Suprapubic skin (tissue), 4 donors: ENCODE data around the gene GJA5. TPM values are rescaled to one million over a fixed set of nuclear protein-coding genes. Genes with fewer than 3 reads are reported as not detected.

Experiments used
- DNase-seq, 2 donors: peaks; one replicate each; pipeline ENCODE4 v3.0.0-alpha.2; 2019; ENCODE audit warnings: low spot score in 2 of 2
- H3K27ac ChIP-seq: fragments of 200-600 bp; sonication (generic); one replicate; pipeline ENCODE4 v1.5.1; 2019
- H3K27me3 ChIP-seq: fragments of 200-600 bp; sonication (generic); one replicate; pipeline ENCODE4 v1.5.1; 2019
- H3K36me3 ChIP-seq: fragments of 200-600 bp; sonication (generic); one replicate; pipeline ENCODE4 v1.5.1; 2019
- H3K4me1 ChIP-seq: fragments of 200-600 bp; sonication (generic); one replicate; pipeline ENCODE4 v1.5.1; 2019
- H3K4me3 ChIP-seq: fragments of 200-600 bp; sonication (generic); one replicate; pipeline ENCODE4 v1.5.1; 2019; ENCODE audit warnings: mild to moderate bottlenecking
- H3K9me3 ChIP-seq: fragments of 200-600 bp; sonication (generic); one replicate; pipeline ENCODE4 v1.5.1; 2019
- CTCF ChIP-seq, 2 donors: fragments of 200-600 bp in 1 of 2; fragments of 450-650 bp in 1 of 2; sonication (generic) in 1 of 2; IDR thresholded peaks; one replicate each; pipeline ENCODE4 v1.5.1; 2016 to 2019; ENCODE audit warnings: antibody characterized with exemption in 2 of 2, mild to moderate bottlenecking in 1 of 2, moderate library complexity in 1 of 2
- EP300 ChIP-seq: sonication (generic); formaldehyde crosslinking; IDR thresholded peaks from one replicate; pipeline ENCODE4 v1.6.1; 2017; ENCODE audit warnings: antibody characterized with exemption
- POLR2A ChIP-seq, 2 donors: fragments of 450-650 bp; IDR thresholded peaks; one replicate each; pipeline ENCODE4 v1.6.1; 2017; ENCODE audit warnings: antibody characterized with exemption in 2 of 2, mild to moderate bottlenecking in 2 of 2, moderate library complexity in 2 of 2
- POLR2AphosphoS5 ChIP-seq, 3 donors: sonication (generic); formaldehyde crosslinking; IDR thresholded peaks; one replicate each; pipeline ENCODE4 v1.6.1; 2017; ENCODE audit warnings: antibody characterized with exemption in 3 of 3
- WGBS: methylation state at CpG from one replicate; pipeline ENCODE4 v1.1.5; 2018; 5-methylcytosine and 5-hydroxymethylcytosine counted together
- total RNA-seq, 4 donors: library from RNA; depleted of rRNA; stranded (reverse); fragments of >200 nt; gene quantifications; one replicate each; pipeline ENCODE4 v1.1.0, GENCODE V29; 2016

The GJA5 gene
- total RNA-seq, 4 donors from 2014 or later = 1.8 to 11.7 (median 3.6) TPM

- no peak for DNase-seq
- WGBS = 91% methylated on average over 2 of the region's 2 CpGs
- H3K4me3 ChIP-seq = no peak overlapping the region
- H3K27me3 ChIP-seq = peaks cover 6% of the 10 kb centered on the region
- no peak for TF ChIP-seq POLR2A (IDR thresholded peaks at IDR 0.05)
- H3K9me3 ChIP-seq = no peaks in the 10 kb centered on the region
- peaks cover 20% of the 10 kb centered on the region for H3K4me1 ChIP-seq
- H3K36me3 ChIP-seq = no peaks in the 10 kb centered on the region
- no peak overlapping the region for H3K27ac ChIP-seq
Measured at GRCh38 chr1:147754661-147755060, 5.7 kb downstream of the GJA5 start.

GRCh38 chr1:147753081-147753480, 7.3 kb downstream of the GJA5 start:
- Histone ChIP-seq H3K27ac (no peak overlapping the region), H3K36me3 (no peaks in the 10 kb centered on the region), H3K4me3 (no peak overlapping the region), H3K9me3 (no peaks in the 10 kb centered on the region), H3K27me3 (no peaks in the 10 kb centered on the region), H3K4me1 (peaks cover 17% of the 10 kb centered on the region)
- WGBS = 68% methylated on average over 3 of the region's 3 CpGs
- no peak for DNase-seq
- TF ChIP-seq POLR2AphosphoS5 (IDR thresholded peaks at IDR 0.05) = no peak
- no peak for TF ChIP-seq CTCF (IDR thresholded peaks at IDR 0.05)
- no peak for TF ChIP-seq EP300
- no peak for TF ChIP-seq POLR2A (IDR thresholded peaks at IDR 0.05)

GRCh38 chr1:147752511-147752910, 7.9 kb downstream of the GJA5 start:
- Histone ChIP-seq H3K27ac (no peak overlapping the region), H3K27me3 (no peaks in the 10 kb centered on the region), H3K4me3 (no peak overlapping the region), H3K4me1 (peaks cover 12% of the 10 kb centered on the region), H3K9me3 (no peaks in the 10 kb centered on the region), H3K36me3 (no peaks in the 10 kb centered on the region)
- WGBS = 71% methylated on average over 6 of the region's 7 CpGs
- TF ChIP-seq POLR2A (IDR thresholded peaks at IDR 0.05) (no peak), EP300 (no peak), CTCF (IDR thresholded peaks at IDR 0.05) (no peak), POLR2AphosphoS5 (IDR thresholded peaks at IDR 0.05) (no peak)
- DNase-seq = no peak

- DNase-seq = no peak
- H3K27ac ChIP-seq = no peak overlapping the region
- H3K4me1 ChIP-seq = peaks cover 5% of the 10 kb centered on the region
- TF ChIP-seq POLR2AphosphoS5 (IDR thresholded peaks at IDR 0.05) (no peak), CTCF (IDR thresholded peaks at IDR 0.05) (no peak), EP300 (no peak), POLR2A (IDR thresholded peaks at IDR 0.05) (no peak)
- H3K9me3 ChIP-seq = no peaks in the 10 kb centered on the region
- WGBS = 87% methylated on average over 5 of the region's 5 CpGs
- H3K27me3 ChIP-seq = no peaks in the 10 kb centered on the region
- H3K4me3 ChIP-seq = no peak overlapping the region
- H3K36me3 ChIP-seq = no peaks in the 10 kb centered on the region
Measured at GRCh38 chr1:147751346-147751745, 9.1 kb downstream of the GJA5 start.

GRCh38 chr1:147750618-147751217, 9.7 kb downstream of the GJA5 start:
- no peaks in the 10 kb centered on the region for H3K9me3 ChIP-seq
- no peak for DNase-seq
- WGBS = 85% methylated on average over 7 of the region's 7 CpGs
- H3K27me3 ChIP-seq = no peaks in the 10 kb centered on the region
- peaks cover 5% of the 10 kb centered on the region for H3K4me1 ChIP-seq
- H3K4me3 ChIP-seq = no peak overlapping the region
- H3K36me3 ChIP-seq = no peaks in the 10 kb centered on the region
- no peak for TF ChIP-seq EP300
- no peak for TF ChIP-seq POLR2A (IDR thresholded peaks at IDR 0.05)
- TF ChIP-seq CTCF (IDR thresholded peaks at IDR 0.05) = no peak
- no peak for TF ChIP-seq POLR2AphosphoS5 (IDR thresholded peaks at IDR 0.05)
- no peak overlapping the region for H3K27ac ChIP-seq

- H3K4me1 ChIP-seq = peaks cover 5% of the 10 kb centered on the region
- no peaks in the 10 kb centered on the region for H3K36me3 ChIP-seq
- no peak overlapping the region for H3K4me3 ChIP-seq
- no peak for TF ChIP-seq POLR2A (IDR thresholded peaks at IDR 0.05)
- TF ChIP-seq POLR2AphosphoS5 (IDR thresholded peaks at IDR 0.05) = no peak
- TF ChIP-seq EP300 = no peak
- no peak for TF ChIP-seq CTCF (IDR thresholded peaks at IDR 0.05)
- no peak overlapping the region for H3K27ac ChIP-seq
- WGBS = 69% methylated on average over 2 of the region's 2 CpGs
- no peak for DNase-seq
- H3K9me3 ChIP-seq = no peaks in the 10 kb centered on the region
- H3K27me3 ChIP-seq = no peaks in the 10 kb centered on the region
Measured at GRCh38 chr1:147749792-147750191, 10.6 kb downstream of the GJA5 start.
